SW480 (cell line): ENCODE data around the gene ARHGAP11A.

Experiments
- DNase-seq: peaks from one replicate; pipeline ENCODE4 v3.0.0-alpha.2; 2016; ENCODE audit warnings: low spot score

Gene ARHGAP11A

DNA sequence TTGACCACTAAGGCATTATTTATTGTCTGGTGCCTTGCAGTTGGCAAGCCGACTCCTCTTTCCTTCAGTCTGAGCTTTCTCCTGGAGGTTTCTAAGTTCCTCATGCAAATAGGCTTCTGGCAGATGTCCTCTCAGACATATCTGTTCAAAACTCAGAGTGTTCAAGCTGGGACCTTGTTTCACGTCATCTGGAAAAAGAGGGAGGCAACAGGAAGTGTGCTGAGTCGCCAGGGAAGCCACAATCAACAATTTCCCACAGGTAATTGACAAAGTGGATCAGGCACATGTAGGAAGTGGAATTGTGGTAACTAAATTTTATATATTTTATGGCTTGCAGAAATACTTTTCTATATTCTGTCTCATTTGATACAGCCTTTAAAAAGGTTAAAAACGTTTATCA lies 40.8 kb downstream of the ARHGAP11A start:
- DNase-seq, result no peak

DNA sequence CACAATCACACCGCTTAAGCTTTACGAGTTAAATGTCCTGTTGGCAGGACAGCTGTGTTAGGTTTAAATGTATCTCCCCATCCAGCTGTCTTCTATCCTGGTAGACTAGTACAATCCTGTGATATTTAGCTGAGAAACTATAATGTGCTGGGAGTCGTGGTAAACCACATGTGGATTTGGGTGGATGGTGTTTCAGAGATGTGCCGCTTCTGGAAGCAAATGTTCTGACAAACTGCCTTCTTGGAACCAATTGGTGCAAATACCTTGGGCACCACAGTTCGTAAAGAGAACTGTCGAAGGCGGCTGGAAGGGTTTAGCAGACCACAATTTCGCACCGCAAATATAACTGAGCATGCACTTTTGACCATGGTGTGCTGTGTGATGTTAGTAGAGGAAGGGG lies 41.2 kb downstream of the ARHGAP11A start:
- no peak for DNase-seq

DNA sequence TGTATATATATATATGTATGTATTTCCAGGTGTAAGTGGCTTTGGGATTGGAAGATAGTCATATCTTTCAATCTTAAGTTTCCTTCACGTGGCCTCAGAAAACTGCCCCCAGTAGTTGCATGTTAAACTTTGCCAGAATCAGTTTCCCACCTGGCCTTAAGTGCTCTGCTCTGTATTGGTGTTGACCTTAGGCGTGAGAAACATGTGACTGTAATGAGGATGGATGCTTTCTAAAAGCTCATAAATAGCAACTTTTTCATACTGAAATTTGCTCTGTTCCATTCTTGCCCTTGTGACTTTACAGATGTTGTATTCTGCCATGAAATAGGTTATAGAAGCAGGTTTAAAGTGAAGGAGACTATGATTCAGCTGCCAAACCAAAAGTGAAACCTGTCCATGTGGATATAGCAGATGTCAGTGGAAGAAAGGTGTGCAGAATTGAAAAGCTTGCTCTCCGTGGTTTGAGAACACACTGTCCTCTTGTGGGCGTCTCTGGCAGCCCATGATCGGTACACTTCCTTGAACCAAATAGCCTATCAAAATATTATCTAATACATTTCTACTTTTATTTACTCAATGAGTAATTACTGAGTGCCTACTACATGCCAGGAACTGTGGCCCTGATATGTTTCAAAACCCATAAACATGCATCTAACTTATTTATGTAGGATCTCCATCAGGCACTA lies 42.0 kb downstream of the ARHGAP11A start:
- DNase-seq, result peak; percentile 12

DNA sequence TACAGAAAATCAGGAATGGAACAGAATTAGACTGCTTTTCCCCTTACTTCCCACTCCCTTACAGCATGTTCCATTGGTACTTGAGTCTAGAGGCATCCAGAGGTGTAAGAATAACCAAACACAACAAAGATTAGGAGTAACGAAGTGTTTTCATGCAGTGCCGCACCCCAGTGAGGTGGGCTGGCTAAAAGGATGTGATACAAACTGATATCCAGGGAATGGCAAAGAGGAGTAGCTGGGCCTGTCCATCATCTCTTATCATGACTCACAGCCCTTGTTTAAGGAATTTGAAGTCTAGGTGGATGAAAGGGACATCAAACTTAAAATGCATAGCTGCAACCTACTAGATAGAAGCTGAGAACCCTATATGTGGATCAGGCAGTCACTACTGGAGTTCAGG lies 42.6 kb downstream of the ARHGAP11A start:
- no peak for DNase-seq

- no peak for DNase-seq
These were observed 44.2 kb downstream of the ARHGAP11A start for GRCh38 chr15:32659340-32660155.

GRCh38 chr15:32663671-32664070 lies 48.4 kb downstream of the ARHGAP11A start:
- DNase-seq, result no peak

- DNase-seq, result no peak
These were observed 49.5 kb downstream of the ARHGAP11A start for GRCh38 chr15:32664796-32665195.

GRCh38 chr15:32667321-32667720 lies 52.0 kb downstream of the ARHGAP11A start:
- no peak for DNase-seq

DNA sequence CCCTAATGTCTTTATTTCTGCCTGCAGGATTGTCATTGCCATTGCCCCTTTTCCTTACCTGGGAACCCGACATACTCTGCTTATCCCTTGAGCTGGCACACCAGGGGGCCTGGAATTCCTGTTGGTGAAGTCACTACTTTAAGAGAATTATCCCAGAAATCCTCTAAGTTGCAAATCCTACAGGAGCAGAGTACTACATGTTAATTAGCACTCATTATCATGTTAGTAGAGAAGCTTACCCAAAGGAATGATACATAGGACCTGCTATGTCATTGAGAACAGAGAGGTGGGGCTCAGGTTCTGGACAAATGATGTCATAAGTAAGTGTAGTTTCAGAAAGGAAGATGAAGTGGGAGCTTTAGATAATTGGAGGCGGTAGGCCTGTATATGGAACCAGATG lies 53.6 kb downstream of the ARHGAP11A start:
- no peak for DNase-seq

DNA sequence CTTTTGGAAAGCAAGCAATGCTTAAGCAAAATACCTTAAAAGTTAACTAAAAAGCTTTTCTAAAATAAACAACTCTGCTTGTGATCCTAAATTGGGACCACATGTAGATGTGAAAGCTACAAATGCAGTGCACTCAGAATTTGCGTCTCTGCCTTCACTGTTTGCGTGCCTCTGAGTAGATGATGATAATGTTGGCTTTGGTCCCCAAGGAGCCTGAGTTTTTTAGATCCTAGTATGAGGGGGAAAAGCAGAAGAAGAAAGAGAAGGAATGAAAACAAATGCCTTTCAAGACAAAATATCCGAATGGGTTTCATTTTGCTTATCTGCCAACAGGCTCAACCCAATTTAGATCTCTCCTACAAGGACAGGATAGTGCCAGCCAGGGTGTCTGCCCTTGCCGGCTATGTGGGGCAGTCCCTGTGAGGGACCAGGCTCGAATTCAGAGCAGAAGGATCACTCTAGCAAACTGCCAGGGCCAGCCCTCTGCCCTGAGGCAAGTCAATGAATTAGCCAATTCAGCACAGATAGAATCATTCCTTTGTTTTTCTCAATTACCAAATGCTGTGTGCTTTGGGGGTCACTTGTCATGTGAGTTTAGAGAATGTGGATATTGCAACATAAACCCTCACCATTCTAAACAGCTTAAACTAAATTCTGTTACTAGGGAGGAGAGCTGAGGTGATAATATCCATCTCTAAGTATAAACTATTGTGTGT lies 54.8 kb downstream of the ARHGAP11A start:
- DNase-seq, result no peak

- no peak for DNase-seq
These were observed 55.3 kb downstream of the ARHGAP11A start for GRCh38 chr15:32670623-32671022.

GRCh38 chr15:32671339-32672325 lies 56.3 kb downstream of the ARHGAP11A start:
- DNase-seq, result no peak

GRCh38 chr15:32674681-32675080 lies 59.4 kb downstream of the ARHGAP11A start:
- no peak for DNase-seq

DNA sequence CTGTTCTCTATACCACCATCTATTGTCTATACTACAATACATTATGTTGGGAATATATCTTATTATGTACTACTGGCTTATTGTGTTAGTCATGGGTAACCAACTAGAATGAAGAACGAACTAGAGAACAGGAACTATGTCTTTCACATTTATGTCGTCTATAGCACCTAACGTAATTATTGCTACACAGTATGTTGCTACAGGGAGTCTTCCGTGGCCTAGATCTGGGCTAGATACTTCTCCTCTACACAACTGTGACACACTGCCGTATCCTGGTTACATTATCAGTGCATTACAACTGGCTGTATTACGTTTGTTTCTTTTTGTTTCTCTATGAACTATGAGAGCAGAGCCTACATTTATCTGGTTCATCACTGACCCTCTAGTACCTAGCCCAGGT lies 60.2 kb downstream of the ARHGAP11A start:
- no peak for DNase-seq

- DNase-seq, result no peak
These were observed 60.9 kb downstream of the ARHGAP11A start for GRCh38 chr15:32676169-32676568.

DNA sequence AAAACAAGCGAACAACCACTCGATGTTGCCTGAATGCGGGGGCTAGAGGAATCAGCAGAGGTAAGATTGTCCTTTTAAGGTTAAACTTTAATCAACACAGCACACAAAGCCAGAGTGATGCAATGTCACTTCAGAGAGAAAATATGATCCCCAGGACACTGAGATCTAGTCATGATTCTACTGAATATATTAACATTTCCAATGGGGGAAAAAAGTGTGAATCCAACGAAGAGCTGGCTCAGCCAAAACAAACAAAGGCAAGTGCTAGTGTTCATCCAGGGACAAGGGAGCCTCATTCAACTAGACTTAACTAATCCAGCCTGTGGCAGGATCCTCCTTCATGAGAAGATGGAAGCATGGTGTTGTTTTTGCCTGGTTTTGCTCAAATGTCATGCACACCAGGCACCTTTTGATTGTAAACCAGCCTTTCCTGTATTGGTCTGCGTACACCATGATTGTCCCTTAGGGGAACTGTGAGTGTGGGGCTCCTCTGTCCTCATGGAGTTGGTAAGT lies 62.0 kb downstream of the ARHGAP11A start:
- peak; percentile 56 for DNase-seq

DNA sequence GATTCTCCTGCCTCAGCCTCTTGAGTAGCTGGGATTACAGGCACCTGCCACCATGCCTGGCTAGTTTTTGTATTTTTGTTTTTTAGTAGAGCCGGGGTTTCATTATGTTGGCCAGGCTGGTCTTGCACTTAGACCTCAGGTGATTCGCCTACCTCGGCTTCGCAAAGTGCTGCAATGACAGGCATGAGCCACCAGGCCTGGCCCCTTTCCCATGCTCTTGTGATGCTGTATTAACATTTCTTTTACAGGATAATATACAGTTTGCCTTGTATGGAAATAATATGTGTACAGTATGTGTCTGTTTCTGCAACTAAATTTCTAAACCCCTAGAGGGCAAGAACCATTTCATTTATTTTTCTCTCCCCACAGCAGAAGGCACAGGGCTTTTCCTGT lies 64.0 kb downstream of the ARHGAP11A start:
- no peak for DNase-seq

DNA sequence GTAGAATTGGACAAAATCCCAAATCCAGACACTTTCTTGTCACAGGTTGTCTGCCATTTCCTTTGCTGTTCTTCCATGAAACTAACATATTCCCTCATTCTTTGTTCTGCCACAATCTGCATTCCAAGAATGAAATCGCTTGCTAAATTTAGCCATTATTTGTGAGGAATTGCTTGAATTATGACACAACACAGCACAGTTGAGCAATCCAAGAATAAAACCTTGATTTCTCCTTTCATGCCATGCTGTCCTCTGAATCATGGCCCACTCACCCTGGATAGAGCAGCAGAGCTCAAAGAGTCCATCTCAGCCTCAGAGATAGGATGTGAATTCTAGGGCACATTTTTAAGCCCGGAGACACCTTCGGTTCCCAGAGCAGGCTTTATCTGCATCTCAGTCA lies 67.3 kb downstream of the ARHGAP11A start:
- DNase-seq, result no peak

GRCh38 chr15:32682977-32683630 lies 67.8 kb downstream of the ARHGAP11A start:
- no peak for DNase-seq

DNA sequence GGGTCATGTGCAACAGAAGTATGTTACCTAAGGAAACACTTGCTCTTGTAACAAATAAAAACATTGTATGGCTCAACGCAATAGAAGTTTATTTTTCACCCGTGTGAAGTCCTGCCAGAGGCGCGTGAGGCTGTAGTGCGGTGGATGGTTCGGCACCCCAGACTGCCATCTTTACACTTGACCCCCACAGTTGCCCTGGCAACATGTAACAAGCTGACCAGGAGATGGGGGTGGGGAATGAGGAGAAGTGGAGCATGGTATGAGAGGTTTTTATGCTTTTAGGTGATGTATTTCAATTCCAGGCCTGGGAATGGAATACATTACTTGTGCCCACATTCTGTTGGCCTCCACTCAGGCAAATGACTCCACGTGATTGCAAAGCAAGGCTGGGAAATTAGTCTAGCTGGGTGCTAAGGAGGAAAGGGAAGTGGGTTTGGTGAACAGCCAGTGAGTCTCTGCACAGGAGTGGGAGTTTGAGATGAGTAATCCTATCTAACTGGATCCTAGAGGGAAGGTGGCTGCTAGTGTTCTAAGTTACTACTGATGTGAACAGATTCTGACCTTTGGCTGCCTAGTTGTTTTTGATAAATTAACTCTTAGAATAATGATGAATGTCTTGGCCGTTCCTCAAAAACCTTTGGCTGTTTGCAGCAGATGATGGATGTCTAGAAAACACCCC lies 68.7 kb downstream of the ARHGAP11A start:
- no peak for DNase-seq
